Measurements from ENCODE around the gene ATXN7L1. TPM values are rescaled to one million over a fixed set of nuclear protein-coding genes. Genes with fewer than 3 reads are reported as not detected.

ATXN7L1 gene
- total and polyA plus RNA-seq, 2 of the 8 experiments (the other 6 are each of a cell fraction or from before 2014, with no cell fraction given): 14.3 to 34.0 TPM

DNA sequence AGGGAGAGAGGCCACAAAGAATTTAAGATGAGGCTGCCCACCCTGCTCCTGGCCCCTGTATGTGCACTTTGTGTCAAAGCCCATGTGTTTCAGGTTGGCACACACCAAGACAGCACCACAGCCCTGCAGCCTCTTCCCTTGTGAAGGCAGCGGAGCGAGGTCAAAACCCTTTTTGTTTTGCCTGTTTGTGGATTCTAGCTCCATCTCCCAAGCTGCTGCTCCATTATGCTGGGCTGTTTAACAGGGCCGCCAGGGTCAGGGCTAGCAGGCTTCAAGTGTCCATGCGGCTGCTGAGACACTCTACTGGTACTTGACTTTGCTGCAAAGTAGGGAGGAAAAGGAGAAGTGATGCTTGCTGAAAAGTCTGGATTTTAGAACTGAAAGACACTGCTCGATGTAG, 152.8 kb downstream of the ATXN7L1 start (continued):
- TF ChIP-seq, protein P1, sequence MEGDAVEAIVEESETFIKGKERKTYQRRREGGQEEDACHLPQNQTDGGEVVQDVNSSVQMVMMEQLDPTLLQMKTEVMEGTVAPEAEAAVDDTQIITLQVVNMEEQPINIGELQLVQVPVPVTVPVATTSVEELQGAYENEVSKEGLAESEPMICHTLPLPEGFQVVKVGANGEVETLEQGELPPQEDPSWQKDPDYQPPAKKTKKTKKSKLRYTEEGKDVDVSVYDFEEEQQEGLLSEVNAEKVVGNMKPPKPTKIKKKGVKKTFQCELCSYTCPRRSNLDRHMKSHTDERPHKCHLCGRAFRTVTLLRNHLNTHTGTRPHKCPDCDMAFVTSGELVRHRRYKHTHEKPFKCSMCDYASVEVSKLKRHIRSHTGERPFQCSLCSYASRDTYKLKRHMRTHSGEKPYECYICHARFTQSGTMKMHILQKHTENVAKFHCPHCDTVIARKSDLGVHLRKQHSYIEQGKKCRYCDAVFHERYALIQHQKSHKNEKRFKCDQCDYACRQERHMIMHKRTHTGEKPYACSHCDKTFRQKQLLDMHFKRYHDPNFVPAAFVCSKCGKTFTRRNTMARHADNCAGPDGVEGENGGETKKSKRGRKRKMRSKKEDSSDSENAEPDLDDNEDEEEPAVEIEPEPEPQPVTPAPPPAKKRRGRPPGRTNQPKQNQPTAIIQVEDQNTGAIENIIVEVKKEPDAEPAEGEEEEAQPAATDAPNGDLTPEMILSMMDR (IDR thresholded peaks at IDR 0.05; ENCODE audit: control extremely low read depth in 1 of 3, insufficient read depth in 1 of 3, low read depth in 1 of 3, low read length in 3 of 3): no peak
- TF ChIP-seq TBP (IDR thresholded peaks at IDR 0.05; ENCODE audit: low read depth, low read length) (no peak), KDM5A (IDR thresholded peaks at IDR 0.05; ENCODE audit: low read length) (no peak), RFX5 (IDR thresholded peaks at IDR 0.05; ENCODE audit: borderline replicate concordance, low read depth, low read length) (no peak), BACH1 (IDR thresholded peaks at IDR 0.05; ENCODE audit: low read length) (no peak)

Measured in H1 (cell line).